ENCODE measurements around the gene BCL6.

- TF ChIP-seq, protein P1, sequence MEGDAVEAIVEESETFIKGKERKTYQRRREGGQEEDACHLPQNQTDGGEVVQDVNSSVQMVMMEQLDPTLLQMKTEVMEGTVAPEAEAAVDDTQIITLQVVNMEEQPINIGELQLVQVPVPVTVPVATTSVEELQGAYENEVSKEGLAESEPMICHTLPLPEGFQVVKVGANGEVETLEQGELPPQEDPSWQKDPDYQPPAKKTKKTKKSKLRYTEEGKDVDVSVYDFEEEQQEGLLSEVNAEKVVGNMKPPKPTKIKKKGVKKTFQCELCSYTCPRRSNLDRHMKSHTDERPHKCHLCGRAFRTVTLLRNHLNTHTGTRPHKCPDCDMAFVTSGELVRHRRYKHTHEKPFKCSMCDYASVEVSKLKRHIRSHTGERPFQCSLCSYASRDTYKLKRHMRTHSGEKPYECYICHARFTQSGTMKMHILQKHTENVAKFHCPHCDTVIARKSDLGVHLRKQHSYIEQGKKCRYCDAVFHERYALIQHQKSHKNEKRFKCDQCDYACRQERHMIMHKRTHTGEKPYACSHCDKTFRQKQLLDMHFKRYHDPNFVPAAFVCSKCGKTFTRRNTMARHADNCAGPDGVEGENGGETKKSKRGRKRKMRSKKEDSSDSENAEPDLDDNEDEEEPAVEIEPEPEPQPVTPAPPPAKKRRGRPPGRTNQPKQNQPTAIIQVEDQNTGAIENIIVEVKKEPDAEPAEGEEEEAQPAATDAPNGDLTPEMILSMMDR (conservative IDR thresholded peaks at IDR 0.05; ENCODE audit: low read length): no peak
- no peak for TF ChIP-seq EZH2phosphoT487 (IDR thresholded peaks at IDR 0.05; ENCODE audit: borderline replicate concordance, low read depth, low read length)
Measured at GRCh38 chr3:187735383-187735782, 9.9 kb downstream of the BCL6 start.

Data from OCI-LY7 (cell line).